Aorta (tissue), 5 donors: Measurements from ENCODE around the gene PLA2G2D. TPM values are rescaled to one million over a fixed set of nuclear protein-coding genes. Genes with fewer than 3 reads are reported as not detected.
"Not testable (repeated sequence)": the region's sequence is repeated elsewhere in the genome, so short reads cannot be mapped to it uniquely, and the experiment has no call there.

ENCODE experiments used
- ATAC-seq: fragments of 200-7000 bp; cut with Tn5 transposase; one replicate; pipeline ENCODE4 v1.9.1; 2022; ENCODE audit warnings: moderate library complexity; ENCODE audit not compliant: low FRiP score
- DNase-seq, 2 donors: peaks; one replicate each; pipeline ENCODE4 v3.0.0-alpha.2; 2020
- H3K27ac ChIP-seq, 2 donors: one replicate each; pipeline ENCODE4 v1.5.1; 2013; ENCODE audit warnings: low read length in 2 of 2, mild to moderate bottlenecking in 2 of 2, moderate library complexity in 2 of 2, control low read depth in 1 of 2, inconsistent platforms in 1 of 2, low read depth in 1 of 2
- H3K27me3 ChIP-seq, 2 donors: one replicate each; pipeline ENCODE4 v1.6.1; 2013; ENCODE audit warnings: control low read depth in 1 of 2, low read length in 1 of 2, mild to moderate bottlenecking in 1 of 2, moderate library complexity in 1 of 2; ENCODE audit not compliant: insufficient read depth in 2 of 2, control insufficient read depth in 1 of 2
- H3K36me3 ChIP-seq, 2 donors: one replicate each; pipeline ENCODE4 v1.6.1; 2013; ENCODE audit warnings: control low read depth in 1 of 2, low read length in 1 of 2, mild to moderate bottlenecking in 1 of 2; ENCODE audit not compliant: insufficient read depth in 2 of 2, control insufficient read depth in 1 of 2
- H3K4me1 ChIP-seq, 2 donors: one replicate each; pipeline ENCODE4 v1.6.1; 2013; ENCODE audit warnings: low read length in 2 of 2, control low read depth in 1 of 2, mild to moderate bottlenecking in 1 of 2, moderate library complexity in 1 of 2; ENCODE audit not compliant: insufficient read depth in 2 of 2, control insufficient read depth in 1 of 2
- H3K4me3 ChIP-seq, 2 donors: one replicate each; pipeline ENCODE4 v1.5.1; 2013; ENCODE audit warnings: low read length in 2 of 2, control low read depth in 1 of 2, mild to moderate bottlenecking in 1 of 2
- H3K9me3 ChIP-seq: one replicate; pipeline ENCODE4 v1.6.1; 2013; ENCODE audit warnings: mild to moderate bottlenecking, low read length; ENCODE audit not compliant: control insufficient read depth
- WGBS, 2 donors: extraction: QIAGEN DNeasy Blood & Tissue Kit; methylation state at CpG; one replicate each; pipeline ENCODE4 v1.1.7; 2013; 5-methylcytosine and 5-hydroxymethylcytosine counted together
- intact Hi-C, 2 donors: fragments of 100-400 bp; cut with DNase I; formaldehyde crosslinking; loops; one replicate each; pipeline versions ENCODE4 v1.14.2 to v1.15.0; 2022
- polyA plus RNA-seq, 2 donors: library from polyadenylated mRNA; stranded (reverse); fragments of 200-250 nt; gene quantifications; one replicate each; pipeline ENCODE4 v1.2.3, GENCODE V29; 2013
- total RNA-seq, 2 donors: library from RNA; stranded (reverse); fragmentation: NEBNext Ultra II Directional; extraction: Animal tissue kit (Norgen Biotek cat#: 25700); gene quantifications; one replicate each; pipeline ENCODE4 v1.2.1, GENCODE V29; 2021
- donor health status: healthy with polysubstance abuse.
- donor health status: Bipolar disorder and iron deficiency.
- donor health status: DM: no; HTN: no; CAD: no.
- donor health status: DM: no; HTN: no; CAD: no.
- donor health status: DM: yes; HTN: yes; CAD: no.

PLA2G2D gene
- total and polyA plus RNA-seq, 4 donors: 0.33 TPM; not detected in 3

DNA sequence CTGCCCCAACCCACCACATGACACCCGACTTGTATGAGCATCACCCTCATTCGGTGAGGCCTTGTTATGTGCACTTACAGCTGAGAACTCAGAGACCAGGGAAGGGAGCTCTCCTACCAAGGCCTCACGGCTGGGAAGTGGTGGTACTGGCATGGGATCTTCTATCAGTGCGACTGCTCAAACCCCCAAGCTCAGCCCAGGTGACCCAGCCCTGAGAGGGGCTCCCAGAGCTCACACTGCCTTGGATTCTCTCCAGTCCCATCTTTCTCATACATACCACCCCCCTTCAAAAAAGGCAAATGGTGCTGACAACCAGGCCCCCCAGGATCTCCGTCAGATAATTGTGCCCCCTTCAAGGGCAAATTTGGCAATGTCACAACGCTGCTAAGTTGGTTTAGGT, 19.0 kb upstream of the PLA2G2D start:
- ATAC-seq (no peak), DNase-seq (no peak)
- intact Hi-C loops: no loop called here
- H3K27ac ChIP-seq: no peak overlapping the region
- H3K4me1 ChIP-seq: no peaks in the 10 kb centered on the region
- H3K9me3 ChIP-seq: no peaks in the 10 kb centered on the region
- no peaks in the 10 kb centered on the region for H3K27me3 ChIP-seq
- no peaks in the 10 kb centered on the region for H3K36me3 ChIP-seq
- no peak overlapping the region for H3K4me3 ChIP-seq
- 90 to 93% methylated on average over 6 of the region's 6 CpGs for WGBS, 2 donors

DNA sequence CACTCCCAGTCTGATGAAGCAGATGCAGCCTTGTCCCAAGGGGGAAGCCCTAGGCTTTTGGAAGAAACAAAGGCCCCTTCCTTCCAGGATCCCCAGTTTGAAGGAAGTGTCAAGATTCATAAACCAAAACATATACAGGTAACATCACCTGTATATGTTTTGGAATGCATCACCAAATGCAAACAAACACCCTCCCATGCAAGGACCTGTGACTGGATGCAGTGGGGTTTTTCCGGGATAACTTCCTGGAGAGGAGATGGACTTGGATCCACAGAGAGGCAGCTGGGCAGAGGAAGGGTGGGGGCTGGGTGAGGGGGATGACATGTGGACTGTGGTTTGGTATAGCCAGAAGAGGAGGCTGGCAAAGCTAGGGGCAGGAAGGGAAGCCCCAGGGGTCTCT, 18.3 kb upstream of the PLA2G2D start:
- ATAC-seq (no peak), DNase-seq (no peak)
- Histone ChIP-seq H3K9me3 (no peaks in the 10 kb centered on the region), H3K36me3 (no peaks in the 10 kb centered on the region), H3K4me1 (no peaks in the 10 kb centered on the region), H3K4me3 (no peak overlapping the region), H3K27me3 (no peaks in the 10 kb centered on the region), H3K27ac (no peak overlapping the region)
- 92 to 96% methylated on average over 1 of the region's 1 CpG for WGBS, 2 donors
- intact Hi-C loops: no loop called here

DNA sequence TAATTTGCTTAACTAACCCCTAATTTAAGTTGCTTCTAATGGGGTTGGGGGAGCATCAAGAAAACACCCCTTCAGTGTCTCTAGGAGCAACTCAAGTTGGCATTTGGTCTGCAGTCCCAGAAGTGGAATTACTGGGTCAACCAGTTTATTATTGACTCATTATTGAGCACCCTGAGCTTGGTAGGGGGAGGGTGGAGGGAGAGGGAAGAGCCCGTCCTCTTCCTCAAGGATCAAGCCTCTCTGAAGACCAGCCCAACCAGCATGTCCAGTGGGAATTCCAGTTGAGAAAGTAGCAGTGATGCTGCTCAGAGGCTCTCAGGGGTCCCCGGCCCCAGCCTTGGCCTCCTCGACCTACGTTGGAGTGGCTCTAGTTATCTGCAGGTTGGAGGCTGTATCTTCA, 17.7 kb upstream of the PLA2G2D start:
- 92 to 95% methylated on average over 4 of the region's 4 CpGs for WGBS, 2 donors
- Histone ChIP-seq H3K27ac (no peak overlapping the region), H3K4me1 (no peaks in the 10 kb centered on the region), H3K27me3 (no peaks in the 10 kb centered on the region), H3K36me3 (no peaks in the 10 kb centered on the region), H3K9me3 (no peaks in the 10 kb centered on the region), H3K4me3 (no peak overlapping the region)
- ATAC-seq: no peak
- intact Hi-C loops: no loop called here
- no peak for DNase-seq

GRCh38 chr1:20136249-20136648, 16.9 kb upstream of the PLA2G2D start:
- DNase-seq: no peak
- intact Hi-C loops: no loop called here

DNA sequence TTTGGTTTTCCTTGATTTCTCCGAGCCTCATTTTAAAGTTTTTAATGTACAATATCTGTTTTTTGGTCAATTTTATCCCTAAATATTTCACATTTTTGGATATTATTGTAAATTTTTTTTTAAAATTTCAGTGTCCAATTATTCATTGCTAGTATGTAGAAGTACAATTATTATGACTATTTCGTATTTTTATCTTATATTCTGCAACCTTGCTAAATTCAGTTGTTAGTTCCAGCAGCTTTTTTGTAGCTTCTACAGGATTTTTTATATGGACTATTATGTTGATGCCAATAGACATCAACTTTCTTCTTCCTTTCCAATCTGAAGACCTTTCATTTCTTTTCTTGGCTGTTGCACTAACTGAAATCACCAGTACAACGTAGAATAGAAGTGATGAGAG, 15.7 kb upstream of the PLA2G2D start:
- intact Hi-C loops: no loop called here
- Histone ChIP-seq H3K27me3 (no peaks in the 10 kb centered on the region), H3K27ac (no peak overlapping the region), H3K36me3 (no peaks in the 10 kb centered on the region), H3K4me1 (no peaks in the 10 kb centered on the region), H3K9me3 (no peaks in the 10 kb centered on the region), H3K4me3 (no peak overlapping the region)
- ATAC-seq (no peak), DNase-seq (no peak)
- WGBS, 2 donors: 90 to 93% methylated on average over 3 of the region's 3 CpGs

More at GRCh38 chr1:20136249-20136648, 16.9 kb upstream of the PLA2G2D start:
- no peaks in the 10 kb centered on the region for H3K36me3 ChIP-seq
- 93 to 94% methylated on average over 3 of the region's 3 CpGs for WGBS, 2 donors
- H3K4me1 ChIP-seq: no peaks in the 10 kb centered on the region
- ATAC-seq: no peak
- no peak overlapping the region for H3K27ac ChIP-seq
- no peak overlapping the region for H3K4me3 ChIP-seq
- H3K9me3 ChIP-seq: no peaks in the 10 kb centered on the region
- no peaks in the 10 kb centered on the region for H3K27me3 ChIP-seq

DNA sequence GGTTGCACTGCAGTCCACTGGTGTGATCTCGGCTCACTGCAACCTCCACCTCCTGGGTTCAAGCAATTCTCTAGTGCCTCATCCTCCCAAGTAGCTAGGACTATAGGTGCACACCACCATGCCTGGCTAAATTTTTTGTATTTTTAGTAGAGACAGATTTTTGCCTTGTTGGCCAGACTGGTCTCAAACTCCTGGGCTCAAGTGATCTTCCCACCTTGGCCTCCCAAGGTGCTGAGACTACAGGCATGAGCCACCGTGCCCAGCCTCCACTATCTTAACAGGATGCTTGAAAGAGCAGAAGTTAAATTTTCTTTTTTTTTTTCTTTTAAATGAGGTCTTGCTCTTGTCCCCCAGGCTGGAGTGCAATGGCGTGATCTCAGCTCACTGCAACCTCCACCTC, 11.2 kb upstream of the PLA2G2D start:
- H3K4me3 ChIP-seq, DNase-seq, ATAC-seq, H3K27me3 ChIP-seq, H3K4me1 ChIP-seq, intact Hi-C loops, H3K27ac ChIP-seq, H3K36me3 ChIP-seq, H3K9me3 ChIP-seq: not testable (repeated sequence)
- WGBS, 2 donors: 91 to 92% methylated on average over 3 of the region's 3 CpGs

- DNase-seq (no peak), ATAC-seq (no peak)
- H3K27ac ChIP-seq: no peak overlapping the region
These were observed 7.6 kb upstream of the PLA2G2D start for GRCh38 chr1:20126806-20127440.

GRCh38 chr1:20126041-20126805, 6.9 kb upstream of the PLA2G2D start:
- ATAC-seq: peak; percentile 7

More at GRCh38 chr1:20126806-20127440, 7.6 kb upstream of the PLA2G2D start:
- intact Hi-C loops: no loop called here
- Histone ChIP-seq H3K9me3 (peaks cover 5% of the 10 kb centered on the region), H3K36me3 (no peaks in the 10 kb centered on the region), H3K27me3 (no peaks in the 10 kb centered on the region), H3K4me1 (no peaks in the 10 kb centered on the region), H3K4me3 (no peak overlapping the region)
- WGBS, 2 donors: 93 to 96% methylated on average over 10 of the region's 10 CpGs

GRCh38 chr1:20125100-20125499, 5.8 kb upstream of the PLA2G2D start:
- Histone ChIP-seq H3K4me3 (no peak overlapping the region), H3K4me1 (no peaks in the 10 kb centered on the region), H3K9me3 (peaks cover 5% of the 10 kb centered on the region), H3K27ac (no peak overlapping the region), H3K36me3 (no peaks in the 10 kb centered on the region), H3K27me3 (no peaks in the 10 kb centered on the region)
- ATAC-seq: no peak
- no peak for DNase-seq
- intact Hi-C loops: no loop called here
- WGBS, 2 donors: 81 to 83% methylated on average over 10 of the region's 10 CpGs

More at GRCh38 chr1:20126041-20126805, 6.9 kb upstream of the PLA2G2D start:
- Histone ChIP-seq H3K4me3 (no peak overlapping the region), H3K4me1 (no peaks in the 10 kb centered on the region), H3K9me3 (peaks cover 5% of the 10 kb centered on the region), H3K27me3 (no peaks in the 10 kb centered on the region), H3K36me3 (no peaks in the 10 kb centered on the region), H3K27ac (no peak overlapping the region)
- intact Hi-C loops: no loop called here
- WGBS, 2 donors: 65 to 67% methylated on average over 9 of the region's 9 CpGs
- no peak for DNase-seq
